GM18508 (cell line): ENCODE data around the gene TBC1D1.
"Not testable (repeated sequence)": the region's sequence is repeated elsewhere in the genome, so short reads cannot be mapped to it uniquely, and the experiment has no call there.

Experiments
- ATAC-seq: cut with Tn5 transposase; IDR thresholded peaks from one replicate; pipeline ENCODE4 v1.9.1; 2021; ENCODE audit warnings: moderate number of reproducible peaks; ENCODE audit not compliant: insufficient read depth, unreplicated experiment

TBC1D1 gene

GRCh38 chr4:38008571-38009021, 117.7 kb downstream of the TBC1D1 start:
- ATAC-seq: no peak

- ATAC-seq: no peak
These were observed 118.5 kb downstream of the TBC1D1 start for GRCh38 chr4:38009421-38009820.

GRCh38 chr4:38009949-38010348, 119.1 kb downstream of the TBC1D1 start:
- ATAC-seq: no peak

GRCh38 chr4:38011511-38012162, 120.8 kb downstream of the TBC1D1 start:
- no peak for ATAC-seq

- no peak for ATAC-seq
These were observed 122.8 kb downstream of the TBC1D1 start for GRCh38 chr4:38013461-38014366.

GRCh38 chr4:38014421-38014852, 123.6 kb downstream of the TBC1D1 start:
- ATAC-seq: no peak

- ATAC-seq: no peak
These were observed 125.1 kb downstream of the TBC1D1 start for GRCh38 chr4:38015886-38016515.

GRCh38 chr4:38016698-38017097, 125.8 kb downstream of the TBC1D1 start:
- ATAC-seq: no peak

- no peak for ATAC-seq
These were observed 126.7 kb downstream of the TBC1D1 start for GRCh38 chr4:38017609-38018008.

GRCh38 chr4:38020386-38020785, 129.5 kb downstream of the TBC1D1 start:
- no peak for ATAC-seq

- ATAC-seq: not testable (repeated sequence)
These were observed 130.1 kb downstream of the TBC1D1 start for GRCh38 chr4:38020961-38021360.

- ATAC-seq: no peak
These were observed 130.9 kb downstream of the TBC1D1 start for GRCh38 chr4:38021751-38022150.

- ATAC-seq: no peak
These were observed 132.7 kb downstream of the TBC1D1 start for GRCh38 chr4:38023347-38024205.

- ATAC-seq: no peak
These were observed 133.3 kb downstream of the TBC1D1 start for GRCh38 chr4:38024206-38024509.

GRCh38 chr4:38025665-38026064, 134.8 kb downstream of the TBC1D1 start:
- ATAC-seq: no peak

GRCh38 chr4:38026158-38026740, 135.4 kb downstream of the TBC1D1 start:
- ATAC-seq: no peak

- no peak for ATAC-seq
These were observed 139.1 kb downstream of the TBC1D1 start for GRCh38 chr4:38030023-38030422.

- no peak for ATAC-seq
These were observed 144.3 kb downstream of the TBC1D1 start for GRCh38 chr4:38034986-38035882.

GRCh38 chr4:38036548-38036947, 145.7 kb downstream of the TBC1D1 start:
- no peak for ATAC-seq
